SK-N-SH (cell line): Measurements from ENCODE around the gene RHBDF2. TPM values are rescaled to one million over a fixed set of nuclear protein-coding genes. Genes with fewer than 3 reads are reported as not detected.

Source experiments
- CTCF ChIA-PET: fragments of 300-600, 350-600 bp; formaldehyde crosslinking; extraction: SDS; loops from one replicate; lab custom pipeline; 2021; lab: Yijun Ruan, JAX
- POLR2A ChIA-PET: fragments of 350-600 bp; sonication (Branson Sonifier 250); formaldehyde crosslinking; extraction: SDS; loops from one replicate; lab custom pipeline; 2020; ENCODE audit warnings: antibody characterized with exemption, inconsistent platforms; lab: Yijun Ruan, JAX
- DNase-seq: peaks from one replicate; pipeline ENCODE4 v3.0.0; 2012
- H2AFZ ChIP-seq: fragments of 200-600 bp; sonication (generic); 2 replicates; pipeline ENCODE4 v1.8.1; 2016; ENCODE audit warnings: antibody characterized with exemption, mild to moderate bottlenecking, low read depth
- H3F3A ChIP-seq: fragments of 200-600 bp; sonication (generic); replicated peaks from 2 replicates; pipeline ENCODE3; 2016; ENCODE audit warnings: antibody characterized with exemption, mild to moderate bottlenecking; ENCODE audit not compliant: insufficient read depth
- H3K27ac ChIP-seq, 2 experiments: fragments of 200-500 bp in 1 of 2; fragments of 200-600 bp in 1 of 2; sonication (Bioruptor generic) in 1 of 2; sonication (generic), shearing (Covaris generic) in 1 of 2; 2 replicates each; pipeline versions ENCODE4 v1.5.1 to v1.6.1; 2014 to 2016; ENCODE audit warnings: low read depth in 2 of 2, inconsistent platforms in 1 of 2, low read length in 1 of 2, mild to moderate bottlenecking in 1 of 2, mixed read lengths in 1 of 2
- H3K27me3 ChIP-seq: fragments of 200-600 bp; sonication (generic), shearing (Covaris generic); 2 replicates; pipeline ENCODE4 v1.6.1; 2016; ENCODE audit warnings: mixed run types; ENCODE audit not compliant: insufficient read depth
- H3K36me3 ChIP-seq, 2 experiments: fragments of 200-500 bp in 1 of 2; fragments of 200-600 bp in 1 of 2; sonication (Bioruptor generic) in 1 of 2; sonication (generic) in 1 of 2; replicated peaks in 1 of 2; 2 replicates each; pipeline versions ENCODE3 to v1.5.1; 2014 to 2016; ENCODE audit warnings: low read length in 1 of 2, mild to moderate bottlenecking in 1 of 2; ENCODE audit not compliant: insufficient read depth in 2 of 2, control insufficient read depth in 1 of 2
- H3K4me1 ChIP-seq, 2 experiments: fragments of 200-500 bp in 1 of 2; fragments of 200-600 bp in 1 of 2; sonication (Bioruptor generic) in 1 of 2; sonication (generic), shearing (Covaris generic) in 1 of 2; 2 replicates each; pipeline versions ENCODE4 v1.5.1 to v1.6.1; 2014 to 2016; ENCODE audit warnings: low read depth in 1 of 2, low read length in 1 of 2, mixed run types in 1 of 2; ENCODE audit not compliant: insufficient read depth in 2 of 2, control insufficient read depth in 1 of 2
- H3K4me2 ChIP-seq: fragments of 200-600 bp; sonication (generic), shearing (Covaris generic); 2 replicates; pipeline ENCODE4 v1.6.1; 2017; ENCODE audit warnings: mixed run types
- H3K4me3 ChIP-seq, 2 experiments: fragments of 200-500 bp in 1 of 2; fragments of 200-600 bp in 1 of 2; sonication (Bioruptor generic) in 1 of 2; sonication (generic), shearing (Covaris generic) in 1 of 2; 2 replicates each; pipeline versions ENCODE4 v1.5.1 to v1.8.1; 2014 to 2016; ENCODE audit warnings: low read depth in 2 of 2, inconsistent platforms in 1 of 2, low read length in 1 of 2, mild to moderate bottlenecking in 1 of 2, mixed read lengths in 1 of 2, moderate library complexity in 1 of 2
- H3K79me2 ChIP-seq: fragments of 200-600 bp; sonication (generic); 2 replicates; pipeline ENCODE4 v1.8.1; 2017; ENCODE audit warnings: mild to moderate bottlenecking; ENCODE audit not compliant: insufficient read depth
- H3K9ac ChIP-seq: fragments of 200-600 bp; sonication (generic); 2 replicates; pipeline ENCODE4 v1.6.1; 2017; ENCODE audit warnings: mixed run types
- H3K9me2 ChIP-seq: fragments of 200-600 bp; sonication (generic); 2 replicates; pipeline ENCODE4 v1.6.1; 2017; ENCODE audit warnings: mixed run types
- H3K9me3 ChIP-seq: fragments of 200-600 bp; sonication (generic); 2 replicates; pipeline ENCODE4 v1.6.1; 2017; ENCODE audit warnings: mixed run types, mild to moderate bottlenecking, moderate library complexity
- H4K20me1 ChIP-seq: fragments of 200-600 bp; sonication (generic); 2 replicates; pipeline ENCODE4 v1.6.1; 2017; ENCODE audit warnings: mild to moderate bottlenecking, mixed run types; ENCODE audit not compliant: insufficient read depth
- EZH2phosphoT487 ChIP-seq: fragments of 200-600 bp; sonication (generic); IDR thresholded peaks from 2 replicates; pipeline ENCODE4 v1.6.1; 2017; ENCODE audit warnings: low read depth, mixed run types, mild to moderate bottlenecking, antibody characterized with exemption, moderate library complexity, borderline replicate concordance
- GATA2 ChIP-seq: sonication (generic); formaldehyde crosslinking; IDR thresholded peaks from 2 replicates; pipeline ENCODE4 v1.5.0; 2020; ENCODE audit warnings: mild to moderate bottlenecking, missing genetic modification reagents
- IRF3 ChIP-seq: fragments of 150-350 bp; IDR thresholded peaks from 2 replicates; pipeline ENCODE4 v1.6.1; 2016; ENCODE audit warnings: mild to moderate bottlenecking, low read depth, low read length
- MXI1 ChIP-seq: IDR thresholded peaks from 2 replicates; pipeline ENCODE4 v1.6.1; 2012; ENCODE audit warnings: mild to moderate bottlenecking, low read depth, low read length, improper control_type of control experiment
- NFIC ChIP-seq: IDR thresholded peaks from 2 replicates; pipeline ENCODE4 v1.4.0; 2012; ENCODE audit warnings: borderline replicate concordance
- PBX3 ChIP-seq: IDR thresholded peaks from 2 replicates; pipeline ENCODE4; 2012
- POLR2AphosphoS5 ChIP-seq: IDR thresholded peaks from 2 replicates; pipeline ENCODE4 v1.6.1; 2012; ENCODE audit warnings: low read depth, low read length
- RFX5 ChIP-seq: IDR thresholded peaks from 2 replicates; pipeline ENCODE4 v1.6.1; 2012; ENCODE audit warnings: mild to moderate bottlenecking, improper control_type of control experiment, low read length
- SIN3A ChIP-seq: IDR thresholded peaks from 2 replicates; pipeline ENCODE4 v1.6.1; 2012; ENCODE audit warnings: low read depth, mild to moderate bottlenecking, low read length, moderate library complexity, borderline replicate concordance
- SMC3 ChIP-seq: IDR thresholded peaks from 2 replicates; pipeline ENCODE4 v1.6.1; 2012; ENCODE audit warnings: low read depth, low read length, improper control_type of control experiment
- USF1 ChIP-seq: IDR thresholded peaks from 2 replicates; pipeline ENCODE4 v1.4.0; 2012; ENCODE audit warnings: low read depth, borderline replicate concordance
- YY1 ChIP-seq: IDR thresholded peaks from 2 replicates; pipeline ENCODE4 v1.4.0; 2012; ENCODE audit warnings: low read depth, mild to moderate bottlenecking
- WGBS: methylation state at CpG from one replicate; pipeline ENCODE4 v1.1.6; 2017; ENCODE audit warnings: low lambda C conversion rate; 5-methylcytosine and 5-hydroxymethylcytosine counted together
- polyA plus RNA-seq, 3 experiments: library from polyadenylated mRNA; depleted of rRNA; stranded (reverse); fragments of >200 nt; gene quantifications; 2 replicates each; pipeline ENCODE4 v1.2.3, GENCODE V29; 2012
- TF ChIP-seq, protein P1 (sequence below): fragments of 200-600 bp; sonication (generic); IDR thresholded peaks from 2 replicates; pipeline ENCODE4 v1.6.1; 2017; ENCODE audit warnings: antibody characterized with exemption, mild to moderate bottlenecking, moderate library complexity
- TF ChIP-seq, protein P2 (sequence below): fragments of 150-350 bp; IDR thresholded peaks from 2 replicates; pipeline ENCODE4 v1.6.1; 2017; ENCODE audit warnings: antibody characterized with exemption, low read length, low read depth, borderline replicate concordance

The RHBDF2 gene
- polyA plus RNA-seq, 1 of the 3 experiments (the other 2 are of a cell fraction) = 16.1 TPM

DNA sequence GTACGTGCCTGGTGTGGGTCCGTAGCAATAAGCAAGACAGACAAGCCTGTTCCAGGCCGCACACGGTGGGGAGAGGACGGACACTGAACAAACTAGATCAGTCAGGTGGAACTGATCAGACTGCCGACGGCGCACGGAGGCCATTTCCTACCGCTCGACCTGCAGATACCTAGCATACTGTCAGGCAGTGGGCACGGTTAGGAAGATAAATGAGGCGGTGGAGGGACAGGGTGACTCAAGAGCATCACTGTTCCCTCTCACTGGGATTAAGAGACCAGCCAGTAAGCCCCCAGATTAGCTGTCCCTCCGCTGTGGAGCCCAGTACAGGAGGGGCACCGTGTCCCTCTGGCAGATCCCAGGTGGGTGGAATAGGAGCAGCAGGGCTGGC lies 29.0 kb downstream of the RHBDF2 start:
- Histone ChIP-seq H3K4me1 (no peaks in the 10 kb centered on the region; a peak in 1 of 4 replicates), H3K79me2 (no peaks in the 10 kb centered on the region), H3K36me3 (peaks cover 0 to 25% of the 10 kb centered on the region in 2 experiments), H3K9ac (no peak overlapping the region), H4K20me1 (no peaks in the 10 kb centered on the region), H2AFZ (no peak overlapping the region), H3F3A (no peaks in the 10 kb centered on the region), H3K4me3 (no peak overlapping the region), H3K27me3 (no peaks in the 10 kb centered on the region), H3K9me3 (no peaks in the 10 kb centered on the region), H3K27ac (no peak overlapping the region), H3K4me2 (no peak overlapping the region), H3K9me2 (no peaks in the 10 kb centered on the region)
- TF ChIP-seq PBX3 = no peak
- TF ChIP-seq, protein P1, sequence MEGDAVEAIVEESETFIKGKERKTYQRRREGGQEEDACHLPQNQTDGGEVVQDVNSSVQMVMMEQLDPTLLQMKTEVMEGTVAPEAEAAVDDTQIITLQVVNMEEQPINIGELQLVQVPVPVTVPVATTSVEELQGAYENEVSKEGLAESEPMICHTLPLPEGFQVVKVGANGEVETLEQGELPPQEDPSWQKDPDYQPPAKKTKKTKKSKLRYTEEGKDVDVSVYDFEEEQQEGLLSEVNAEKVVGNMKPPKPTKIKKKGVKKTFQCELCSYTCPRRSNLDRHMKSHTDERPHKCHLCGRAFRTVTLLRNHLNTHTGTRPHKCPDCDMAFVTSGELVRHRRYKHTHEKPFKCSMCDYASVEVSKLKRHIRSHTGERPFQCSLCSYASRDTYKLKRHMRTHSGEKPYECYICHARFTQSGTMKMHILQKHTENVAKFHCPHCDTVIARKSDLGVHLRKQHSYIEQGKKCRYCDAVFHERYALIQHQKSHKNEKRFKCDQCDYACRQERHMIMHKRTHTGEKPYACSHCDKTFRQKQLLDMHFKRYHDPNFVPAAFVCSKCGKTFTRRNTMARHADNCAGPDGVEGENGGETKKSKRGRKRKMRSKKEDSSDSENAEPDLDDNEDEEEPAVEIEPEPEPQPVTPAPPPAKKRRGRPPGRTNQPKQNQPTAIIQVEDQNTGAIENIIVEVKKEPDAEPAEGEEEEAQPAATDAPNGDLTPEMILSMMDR = no peak
- no peak for TF ChIP-seq SIN3A
- TF ChIP-seq NFIC = no peak
- no peak for TF ChIP-seq USF1
- TF ChIP-seq EZH2phosphoT487 = no peak
- TF ChIP-seq IRF3 = no peak
- TF ChIP-seq, protein P2, sequence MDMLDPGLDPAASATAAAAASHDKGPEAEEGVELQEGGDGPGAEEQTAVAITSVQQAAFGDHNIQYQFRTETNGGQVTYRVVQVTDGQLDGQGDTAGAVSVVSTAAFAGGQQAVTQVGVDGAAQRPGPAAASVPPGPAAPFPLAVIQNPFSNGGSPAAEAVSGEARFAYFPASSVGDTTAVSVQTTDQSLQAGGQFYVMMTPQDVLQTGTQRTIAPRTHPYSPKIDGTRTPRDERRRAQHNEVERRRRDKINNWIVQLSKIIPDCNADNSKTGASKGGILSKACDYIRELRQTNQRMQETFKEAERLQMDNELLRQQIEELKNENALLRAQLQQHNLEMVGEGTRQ = no peak
- TF ChIP-seq MXI1 = no peak
- TF ChIP-seq GATA2 (CRISPR knock-in tag) = no peak
- TF ChIP-seq SMC3 = no peak
- no peak for TF ChIP-seq POLR2AphosphoS5
- TF ChIP-seq RFX5 = no peak
- TF ChIP-seq YY1 = no peak
- ChIA-PET POLR2A (no interaction called here), CTCF (interaction anchor here (52.1 to 56.8 kb wide), 2 partner anchors 3 to 17 kb away, joined by 1687 read pairs; partner anchors contain the start of genes AANAT, RHBDF2 and UBE2O)
- no peak for DNase-seq
- WGBS = 94% methylated on average over 15 of the region's 15 CpGs
